Measurements from ENCODE around the gene RAB25. TPM values are rescaled to one million over a fixed set of nuclear protein-coding genes. Genes with fewer than 3 reads are reported as not detected.

Gene RAB25
- total RNA-seq, 1 experiment from 2014 or later, result not detected

- in situ Hi-C loops (cut with HindIII; ENCODE audit: low pct_unique_long_range_greater_than_20kb, low sequenced_read_pairs) (no loop called here), intact Hi-C loops (cut with micrococcal nuclease; ENCODE audit: unreplicated experiment) (no loop called here)
- BruUV-seq (replicated peaks), result no TSS peak
- H3K9me3 ChIP-seq (ENCODE audit: control insufficient read depth, insufficient read depth, low read depth, low read length), result no peaks in the 10 kb centered on the region
- ChIA-PET POLR2A (no interaction called here), CTCF (no interaction called here)
- no peaks in the 10 kb centered on the region for H3K27me3 ChIP-seq (ENCODE audit: control insufficient read depth, insufficient read depth, low read length)
- H3K27ac ChIP-seq (ENCODE audit: low read length), result peak overlapping the region; percentile 75
- ATAC-seq (no peak), DNase-seq (ENCODE audit: low read depth, low spot score) (no peak)
- peak overlapping the region; percentile 66 to 74 for H3K4me3 ChIP-seq (ENCODE audit: low read depth in 2 of 2, low read length in 2 of 2)
- peaks cover 10% of the 10 kb centered on the region for H3K4me1 ChIP-seq (ENCODE audit: control insufficient read depth, insufficient read depth, low read length)
- no peaks in the 10 kb centered on the region; the same call in 1 of the 2 replicates for H3K36me3 ChIP-seq (ENCODE audit: control insufficient read depth, insufficient read depth, low read length)
- no peak for TF ChIP-seq POLR2AphosphoS5 (IDR thresholded peaks at IDR 0.05; ENCODE audit: low read depth, low read length)
- no peak for TF ChIP-seq TCF7L2 (IDR thresholded peaks at IDR 0.05; ENCODE audit: low read depth, low read length)
- TF ChIP-seq REST (IDR thresholded peaks at IDR 0.05; ENCODE audit: insufficient read depth in 1 of 2, low read depth in 2 of 2, low read length in 1 of 2), result no peak
- TF ChIP-seq SIN3A (IDR thresholded peaks at IDR 0.05; ENCODE audit: borderline replicate concordance, insufficient read depth, low read depth, low read length), result no peak
Observed at GRCh38 chr1:156081917-156082308, 21.0 kb downstream of the RAB25 start.

- ChIA-PET POLR2A (no interaction called here), CTCF (no interaction called here)
- TF ChIP-seq POLR2AphosphoS5 (IDR thresholded peaks at IDR 0.05; ENCODE audit: low read depth, low read length) (peak; percentile 29; the same call in 1 of the 2 replicates), TCF7L2 (IDR thresholded peaks at IDR 0.05; ENCODE audit: low read depth, low read length) (no peak), REST (IDR thresholded peaks at IDR 0.05; ENCODE audit: insufficient read depth in 1 of 2, low read depth in 2 of 2, low read length in 1 of 2) (no peak), SIN3A (IDR thresholded peaks at IDR 0.05; ENCODE audit: borderline replicate concordance, insufficient read depth, low read depth, low read length) (peak; percentile 91), CTCF (IDR thresholded peaks at IDR 0.05) (no peak)
- Histone ChIP-seq H3K9me3 (ENCODE audit: control insufficient read depth, insufficient read depth, low read depth, low read length) (no peaks in the 10 kb centered on the region), H3K27me3 (ENCODE audit: control insufficient read depth, insufficient read depth, low read length) (no peaks in the 10 kb centered on the region), H3K4me1 (ENCODE audit: control insufficient read depth, insufficient read depth, low read length) (peaks cover 10% of the 10 kb centered on the region), H3K36me3 (ENCODE audit: control insufficient read depth, insufficient read depth, low read length) (no peaks in the 10 kb centered on the region; the same call in 1 of the 2 replicates), H3K4me3 (ENCODE audit: low read depth in 2 of 2, low read length in 2 of 2) (peak within 1 kb of the TSS; percentile 66 to 74), H3K27ac (ENCODE audit: low read length) (peak within 1 kb of the TSS; percentile 75)
- in situ Hi-C loops (cut with HindIII; ENCODE audit: low pct_unique_long_range_greater_than_20kb, low sequenced_read_pairs) (no loop called here), intact Hi-C loops (cut with micrococcal nuclease; ENCODE audit: unreplicated experiment) (no loop called here)
- DNase-seq (ENCODE audit: low read depth, low spot score) (no peak), ATAC-seq (peak; percentile 89)
- BruUV-seq (replicated peaks), result no TSS peak
Observed at GRCh38 chr1:156082309-156083091, 21.5 kb downstream of the RAB25 start, which contains the start of gene MEX3A. Gene MEX3A, minus strand, starts transcription at chr1:156082465. Its CDS starts 467 bp downstream, at chr1:156081998.
